ENCODE data around the gene PSMD7. TPM values are rescaled to one million over a fixed set of nuclear protein-coding genes. Genes with fewer than 3 reads are reported as not detected.
"Not testable (repeated sequence)": the region's sequence is repeated elsewhere in the genome, so short reads cannot be mapped to it uniquely, and the experiment has no call there.

PSMD7 gene
- total RNA-seq, 1 donor from 2014 or later: 114 TPM

DNA sequence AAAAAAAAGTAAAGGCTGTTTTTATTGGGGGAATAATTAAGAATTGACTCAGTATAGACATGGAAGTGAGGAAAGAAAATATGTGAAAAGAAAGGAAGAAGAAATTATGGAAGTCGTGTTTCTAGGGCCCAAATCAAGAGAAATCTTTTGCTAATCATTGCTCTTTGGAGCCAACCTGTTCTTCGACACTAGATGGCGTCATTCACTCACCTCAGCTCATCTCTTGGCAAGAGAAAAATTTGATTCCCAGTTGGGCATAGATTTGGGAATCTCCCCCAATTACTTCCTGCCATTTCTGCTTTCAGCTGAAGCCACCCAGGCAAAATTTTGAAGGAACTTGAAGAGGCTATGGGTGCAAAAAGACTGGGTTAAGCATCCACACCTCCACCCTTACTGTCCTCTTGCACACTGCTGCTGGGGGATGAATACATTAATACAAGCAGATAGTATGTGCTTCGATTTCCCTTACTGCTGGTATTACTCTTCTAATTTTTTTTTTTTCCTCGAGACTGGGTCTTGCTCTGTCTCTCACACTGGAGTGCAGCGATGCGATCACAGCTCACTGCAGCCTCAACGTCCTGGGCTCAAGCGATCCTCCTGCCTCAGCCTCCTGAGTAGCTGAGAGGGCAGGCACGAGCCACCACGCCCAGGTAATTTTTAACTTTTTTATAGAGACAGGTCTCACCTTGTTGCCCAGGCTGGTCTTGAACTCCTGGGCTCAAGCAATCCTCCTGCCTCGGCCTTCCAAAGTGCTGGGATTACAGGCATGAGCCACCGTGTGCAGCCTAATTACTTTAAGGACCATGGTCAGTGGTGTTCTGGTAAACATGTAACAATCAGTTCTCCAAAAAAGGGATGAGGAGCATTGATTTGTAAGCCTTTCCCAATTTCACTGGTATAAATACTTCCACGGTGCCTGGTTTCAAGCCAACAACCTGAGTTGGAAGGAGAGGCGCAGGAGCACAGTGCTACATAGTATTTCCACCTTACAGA is 13.5 kb downstream of the PSMD7 start:
- Mint-ChIP-seq H3K4me1 (no peaks in the 10 kb centered on the region), H3K9me3 (no peaks in the 10 kb centered on the region), H3K36me3 (ENCODE audit: low read depth) (peaks cover 11% of the 10 kb centered on the region), H3K4me3 (no peak overlapping the region), H3K27ac (ENCODE audit: unreplicated experiment) (no peak overlapping the region), H3K27me3 (ENCODE audit: low read depth) (no peaks in the 10 kb centered on the region)
- no peak for DNase-seq (ENCODE audit: low read depth, low spot score)
- TF ChIP-seq, protein P1, sequence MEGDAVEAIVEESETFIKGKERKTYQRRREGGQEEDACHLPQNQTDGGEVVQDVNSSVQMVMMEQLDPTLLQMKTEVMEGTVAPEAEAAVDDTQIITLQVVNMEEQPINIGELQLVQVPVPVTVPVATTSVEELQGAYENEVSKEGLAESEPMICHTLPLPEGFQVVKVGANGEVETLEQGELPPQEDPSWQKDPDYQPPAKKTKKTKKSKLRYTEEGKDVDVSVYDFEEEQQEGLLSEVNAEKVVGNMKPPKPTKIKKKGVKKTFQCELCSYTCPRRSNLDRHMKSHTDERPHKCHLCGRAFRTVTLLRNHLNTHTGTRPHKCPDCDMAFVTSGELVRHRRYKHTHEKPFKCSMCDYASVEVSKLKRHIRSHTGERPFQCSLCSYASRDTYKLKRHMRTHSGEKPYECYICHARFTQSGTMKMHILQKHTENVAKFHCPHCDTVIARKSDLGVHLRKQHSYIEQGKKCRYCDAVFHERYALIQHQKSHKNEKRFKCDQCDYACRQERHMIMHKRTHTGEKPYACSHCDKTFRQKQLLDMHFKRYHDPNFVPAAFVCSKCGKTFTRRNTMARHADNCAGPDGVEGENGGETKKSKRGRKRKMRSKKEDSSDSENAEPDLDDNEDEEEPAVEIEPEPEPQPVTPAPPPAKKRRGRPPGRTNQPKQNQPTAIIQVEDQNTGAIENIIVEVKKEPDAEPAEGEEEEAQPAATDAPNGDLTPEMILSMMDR (conservative IDR thresholded peaks at IDR 0.05): peak; percentile 87

- DNase-seq (ENCODE audit: low read depth, low spot score): no peak
- Mint-ChIP-seq H3K4me1 (no peaks in the 10 kb centered on the region), H3K9me3 (no peaks in the 10 kb centered on the region), H3K4me3 (no peak overlapping the region), H3K36me3 (ENCODE audit: low read depth) (peaks cover 12% of the 10 kb centered on the region), H3K27me3 (ENCODE audit: low read depth) (no peaks in the 10 kb centered on the region), H3K27ac (ENCODE audit: unreplicated experiment) (no peak overlapping the region)
- TF ChIP-seq, protein P1 (conservative IDR thresholded peaks at IDR 0.05): no peak
Observed at GRCh38 chr16:74315059-74315458, 18.4 kb downstream of the PSMD7 start.

DNA sequence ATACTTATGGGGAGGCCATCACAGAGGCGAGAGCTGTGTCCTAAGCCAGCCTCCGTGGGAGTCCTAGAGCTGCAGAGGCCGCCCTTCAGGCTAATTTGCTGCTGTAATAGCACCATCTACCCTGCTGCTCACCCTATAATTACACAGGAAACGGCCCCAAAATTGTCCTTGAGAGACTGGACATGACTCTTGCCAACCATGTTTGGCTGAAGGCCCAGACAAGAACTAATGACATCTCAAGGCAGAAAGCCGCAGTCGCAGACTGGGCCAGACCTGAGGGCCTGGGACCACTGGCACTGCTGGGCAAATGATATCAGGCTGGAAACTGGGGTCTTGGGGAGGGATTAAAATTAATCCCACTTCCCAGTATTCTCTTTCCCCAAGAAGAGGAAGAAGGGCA is 24.1 kb downstream of the PSMD7 start:
- no peaks in the 10 kb centered on the region for H3K4me1 Mint-ChIP-seq
- H3K27me3 Mint-ChIP-seq (ENCODE audit: low read depth): no peaks in the 10 kb centered on the region
- H3K9me3 Mint-ChIP-seq: no peaks in the 10 kb centered on the region
- DNase-seq (ENCODE audit: low read depth, low spot score): no peak
- H3K4me3 Mint-ChIP-seq: no peak overlapping the region
- peaks cover 5% of the 10 kb centered on the region for H3K36me3 Mint-ChIP-seq (ENCODE audit: low read depth)
- H3K27ac Mint-ChIP-seq (ENCODE audit: unreplicated experiment): no peak overlapping the region
- TF ChIP-seq, protein P1 (conservative IDR thresholded peaks at IDR 0.05): no peak

DNA sequence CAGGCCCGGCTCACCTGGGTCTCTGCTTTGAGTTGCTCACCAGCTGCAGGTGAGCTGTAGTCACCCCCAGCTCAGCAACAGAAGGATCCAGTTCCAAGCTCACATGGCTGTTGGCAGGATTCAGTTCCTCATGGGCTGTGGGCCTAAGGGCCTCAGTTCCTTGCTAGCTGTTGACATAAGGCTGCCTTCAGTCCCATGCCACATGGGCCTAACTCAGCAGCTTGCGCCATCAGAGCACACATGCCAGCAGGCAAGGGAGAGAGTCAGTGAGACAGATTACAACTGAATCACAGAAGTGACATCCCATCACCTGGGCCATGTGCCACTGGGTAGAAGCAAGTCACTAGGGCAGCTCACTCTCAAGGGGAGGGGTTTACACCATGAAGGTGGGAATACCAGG is 24.7 kb downstream of the PSMD7 start:
- Mint-ChIP-seq H3K4me3 (no peak overlapping the region), H3K4me1 (no peaks in the 10 kb centered on the region)
- DNase-seq (ENCODE audit: low read depth, low spot score): no peak

GRCh38 chr16:74322301-74322710 is 25.7 kb downstream of the PSMD7 start:
- no peaks in the 10 kb centered on the region for H3K9me3 Mint-ChIP-seq
- H3K27me3 Mint-ChIP-seq (ENCODE audit: low read depth): no peaks in the 10 kb centered on the region
- no peak overlapping the region for H3K27ac Mint-ChIP-seq (ENCODE audit: unreplicated experiment)
- H3K36me3 Mint-ChIP-seq (ENCODE audit: low read depth): peaks cover 5% of the 10 kb centered on the region
- no peak overlapping the region for H3K4me3 Mint-ChIP-seq
- no peak for DNase-seq (ENCODE audit: low read depth, low spot score)
- no peaks in the 10 kb centered on the region for H3K4me1 Mint-ChIP-seq
- TF ChIP-seq, protein P1 (conservative IDR thresholded peaks at IDR 0.05): no peak

More for the DNA sequence above, 24.7 kb downstream of the PSMD7 start:
- Mint-ChIP-seq H3K9me3 (no peaks in the 10 kb centered on the region), H3K36me3 (ENCODE audit: low read depth) (peaks cover 5% of the 10 kb centered on the region), H3K27ac (ENCODE audit: unreplicated experiment) (no peak overlapping the region), H3K27me3 (ENCODE audit: low read depth) (no peaks in the 10 kb centered on the region)
- TF ChIP-seq, protein P1 (conservative IDR thresholded peaks at IDR 0.05): no peak

- DNase-seq (ENCODE audit: low read depth, low spot score); H3K9me3 Mint-ChIP-seq; H3K27ac Mint-ChIP-seq (ENCODE audit: unreplicated experiment); H3K4me3 Mint-ChIP-seq; H3K27me3 Mint-ChIP-seq (ENCODE audit: low read depth); H3K4me1 Mint-ChIP-seq; H3K36me3 Mint-ChIP-seq (ENCODE audit: low read depth): not testable (repeated sequence)
Observed at GRCh38 chr16:74324777-74325176, 28.2 kb downstream of the PSMD7 start.

Measured in neural crest cell (in vitro differentiated cells).